ENCODE results near the gene SECISBP2.

DNA sequence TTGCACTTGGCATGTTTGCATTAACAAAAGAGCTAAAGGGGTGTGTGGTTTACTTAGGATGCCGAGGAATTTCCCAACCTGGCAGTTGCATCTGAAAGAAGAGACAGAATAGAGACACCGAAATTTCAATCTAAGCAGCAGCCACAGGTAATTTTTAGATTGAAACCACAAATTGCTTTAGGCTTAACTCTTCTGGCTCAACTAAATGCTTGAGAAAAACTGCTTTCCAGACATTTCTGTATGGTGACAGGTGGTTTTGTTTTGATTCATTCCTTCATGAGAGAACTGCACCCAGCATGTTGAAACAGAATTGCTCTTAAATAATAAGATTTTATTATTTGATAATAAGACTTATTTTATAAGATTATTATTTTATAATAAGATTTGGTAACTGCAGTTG lies 21.5 kb downstream of the SECISBP2 start:
- TF ChIP-seq, protein P1, sequence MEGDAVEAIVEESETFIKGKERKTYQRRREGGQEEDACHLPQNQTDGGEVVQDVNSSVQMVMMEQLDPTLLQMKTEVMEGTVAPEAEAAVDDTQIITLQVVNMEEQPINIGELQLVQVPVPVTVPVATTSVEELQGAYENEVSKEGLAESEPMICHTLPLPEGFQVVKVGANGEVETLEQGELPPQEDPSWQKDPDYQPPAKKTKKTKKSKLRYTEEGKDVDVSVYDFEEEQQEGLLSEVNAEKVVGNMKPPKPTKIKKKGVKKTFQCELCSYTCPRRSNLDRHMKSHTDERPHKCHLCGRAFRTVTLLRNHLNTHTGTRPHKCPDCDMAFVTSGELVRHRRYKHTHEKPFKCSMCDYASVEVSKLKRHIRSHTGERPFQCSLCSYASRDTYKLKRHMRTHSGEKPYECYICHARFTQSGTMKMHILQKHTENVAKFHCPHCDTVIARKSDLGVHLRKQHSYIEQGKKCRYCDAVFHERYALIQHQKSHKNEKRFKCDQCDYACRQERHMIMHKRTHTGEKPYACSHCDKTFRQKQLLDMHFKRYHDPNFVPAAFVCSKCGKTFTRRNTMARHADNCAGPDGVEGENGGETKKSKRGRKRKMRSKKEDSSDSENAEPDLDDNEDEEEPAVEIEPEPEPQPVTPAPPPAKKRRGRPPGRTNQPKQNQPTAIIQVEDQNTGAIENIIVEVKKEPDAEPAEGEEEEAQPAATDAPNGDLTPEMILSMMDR (IDR thresholded peaks at IDR 0.05; ENCODE audit: low read depth, low read length), result no peak
- TF ChIP-seq MYC (IDR thresholded peaks at IDR 0.05; ENCODE audit: low read depth, low read length), result no peak

Measured in NB4 (cell line).